Stimulated activated CD8-positive, alpha-beta memory T cell treated with anti-CD3 and anti-CD28 coated beads, Interleukin-7, amount 100 ng/mL, for 4 hours (primary cell): ENCODE results near the gene SIGLEC9.

Experiments used
- DNase-seq, 2 donors: peaks; one replicate each; pipeline ENCODE4 v3.0.0-alpha.2; 2020; ENCODE audit warnings: low read depth in 2 of 2

SIGLEC9 gene

DNA sequence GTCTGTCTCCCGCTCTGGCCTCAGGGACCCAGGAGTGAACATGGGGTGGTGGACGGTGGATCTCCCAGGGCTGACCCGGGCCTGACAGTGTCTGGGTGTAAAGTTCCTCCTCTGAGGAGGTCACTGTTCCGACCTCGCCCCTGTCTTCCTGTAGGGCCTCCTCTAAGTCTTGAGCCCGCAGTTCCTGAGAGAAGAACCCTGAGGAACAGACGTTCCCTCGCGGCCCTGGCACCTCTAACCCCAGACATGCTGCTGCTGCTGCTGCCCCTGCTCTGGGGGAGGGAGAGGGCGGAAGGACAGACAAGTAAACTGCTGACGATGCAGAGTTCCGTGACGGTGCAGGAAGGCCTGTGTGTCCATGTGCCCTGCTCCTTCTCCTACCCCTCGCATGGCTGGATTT lies at the start of gene SIGLEC9:
Gene SIGLEC9, plus strand, starts transcription at position 178 of the 400 bp plus-strand sequence. Its CDS starts 69 bp downstream, at position 247.
- no peak for DNase-seq

DNA sequence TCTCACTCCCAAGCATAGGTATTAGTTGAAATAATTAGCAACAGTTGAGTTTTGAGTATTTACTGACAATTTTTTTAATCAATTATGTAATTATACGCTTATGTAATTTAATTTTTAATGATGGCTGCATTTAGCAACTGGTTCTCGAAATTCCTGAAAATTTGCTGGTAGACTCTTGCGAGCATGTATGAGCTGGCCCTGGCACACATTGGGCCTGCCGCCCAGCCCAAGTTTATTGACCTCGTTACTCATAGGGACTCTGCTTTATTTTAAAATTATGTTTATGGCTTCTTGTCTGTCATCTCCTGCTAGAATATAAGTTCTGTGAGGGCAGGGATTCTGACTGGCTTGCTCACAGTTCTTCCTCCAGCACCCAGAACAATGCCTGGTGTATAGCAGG lies 48.7 kb upstream of the SIGLEC9 start:
- no peak for DNase-seq

DNA sequence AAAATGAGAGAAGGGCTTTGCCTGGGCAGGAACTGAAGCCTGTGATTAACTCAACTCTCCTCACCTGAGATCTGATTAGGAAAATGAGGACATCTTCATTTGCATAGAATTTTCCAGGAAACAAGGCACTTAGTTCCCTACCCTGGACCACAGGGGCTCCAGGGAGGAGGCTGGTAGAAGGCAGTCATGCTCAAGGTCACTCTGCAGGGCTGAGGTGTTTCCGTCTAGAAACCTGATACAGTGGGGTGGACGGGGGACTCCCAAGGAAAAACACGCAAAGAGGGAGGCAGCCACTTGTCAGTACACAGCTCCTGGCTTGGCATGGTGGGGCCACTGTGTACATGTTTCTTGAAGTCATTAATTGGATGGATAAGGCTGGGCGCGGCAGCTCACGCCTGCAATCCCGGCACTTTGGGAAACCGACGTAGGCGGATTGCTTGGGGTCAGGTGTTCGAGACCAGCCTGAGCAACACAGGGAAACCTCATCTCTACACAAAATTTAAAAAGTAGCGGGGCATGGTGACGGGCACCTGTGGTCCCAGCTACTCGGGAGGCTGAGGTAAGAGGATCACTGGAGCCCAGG lies 48.0 kb upstream of the SIGLEC9 start:
- DNase-seq: no peak

DNA sequence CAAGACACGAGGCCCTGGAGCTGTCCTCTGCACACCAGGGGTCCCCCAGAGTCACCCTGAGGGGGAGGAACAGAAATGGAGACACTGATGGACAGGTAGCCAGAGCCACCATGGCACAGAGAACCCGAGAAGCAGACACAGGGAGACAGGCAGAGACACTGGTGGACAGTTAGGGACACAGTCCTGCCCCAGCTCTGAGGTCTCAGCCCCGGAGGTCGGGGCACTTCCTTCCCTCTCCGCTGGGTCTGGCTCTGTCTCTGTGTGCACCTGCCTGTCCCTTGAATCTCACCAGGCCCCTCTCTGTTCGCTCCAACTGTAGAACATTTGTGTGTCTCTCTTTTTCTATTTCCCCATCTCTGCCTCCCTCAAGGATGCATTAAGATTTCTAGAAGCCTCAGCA lies 46.6 kb upstream of the SIGLEC9 start:
- no peak for DNase-seq

DNA sequence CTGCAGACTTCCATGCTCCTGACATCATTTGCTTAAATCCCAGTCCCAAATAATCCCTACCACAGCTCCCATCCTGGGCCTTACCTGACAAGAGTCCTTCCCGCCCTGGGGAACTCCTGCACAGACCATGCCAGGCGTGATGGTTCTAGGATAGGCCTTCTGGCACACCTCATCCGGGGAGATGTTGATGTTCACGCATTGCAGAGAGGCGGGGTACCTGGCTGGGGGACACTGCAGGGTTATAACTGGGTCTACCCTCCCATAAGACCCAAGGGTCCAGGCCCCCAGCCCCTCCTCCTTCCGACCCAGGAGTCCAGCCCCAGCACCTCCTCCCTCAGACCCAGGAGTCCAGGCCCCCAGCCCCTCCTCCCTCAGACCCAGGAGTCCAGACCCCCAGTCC lies 46.0 kb upstream of the SIGLEC9 start:
- DNase-seq: no peak

DNA sequence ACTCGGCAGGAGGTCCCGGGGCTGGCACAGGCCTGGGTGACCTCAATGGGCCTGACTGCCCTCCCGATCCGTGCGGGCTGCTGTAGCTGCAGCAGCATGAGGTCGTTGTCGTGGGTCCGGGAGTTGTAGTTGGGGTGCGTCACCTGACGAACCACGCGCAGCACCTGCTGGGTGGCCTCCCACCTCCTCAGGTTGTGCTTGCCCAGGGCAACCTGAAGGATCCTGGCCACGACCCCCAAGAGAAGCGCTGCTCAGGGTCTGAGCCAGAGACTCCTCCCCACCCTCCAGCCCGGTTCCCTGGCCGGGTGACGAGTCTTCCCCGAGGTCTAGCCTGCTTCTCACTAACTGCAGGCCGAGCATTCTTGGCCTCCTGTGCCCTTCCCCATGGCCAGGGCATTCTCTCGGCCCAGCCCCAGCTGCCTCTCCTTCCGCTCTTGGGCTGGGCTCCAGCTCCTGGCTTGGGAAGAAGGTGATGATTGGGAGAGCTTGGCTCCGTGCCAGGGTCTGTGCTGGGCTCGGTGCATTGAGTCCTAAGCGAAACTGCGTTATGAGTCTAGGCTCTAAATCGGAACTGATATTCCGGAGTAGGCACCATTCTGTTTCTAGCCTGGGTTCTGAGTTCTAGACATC lies 45.1 kb upstream of the SIGLEC9 start:
- DNase-seq: no peak

DNA sequence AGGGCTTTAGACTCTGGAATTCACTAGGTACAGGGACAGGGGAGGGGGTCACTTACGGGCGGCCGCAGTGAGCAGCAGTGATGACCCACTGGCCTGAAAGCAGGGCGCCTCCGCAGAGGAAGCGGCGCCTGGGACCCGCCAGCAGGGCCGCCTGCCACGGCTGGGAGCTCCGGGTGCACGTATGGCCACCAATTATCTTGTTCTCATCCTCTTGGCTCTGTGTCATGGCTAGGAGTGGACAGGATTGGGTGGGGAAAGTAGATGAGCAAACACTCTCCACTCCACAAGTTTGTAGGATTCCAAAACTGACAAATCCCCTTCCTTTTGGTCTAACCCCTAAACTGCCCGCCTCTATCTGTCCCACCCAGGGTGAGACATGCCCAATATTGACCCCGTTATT lies 43.2 kb upstream of the SIGLEC9 start:
- DNase-seq: no peak

DNA sequence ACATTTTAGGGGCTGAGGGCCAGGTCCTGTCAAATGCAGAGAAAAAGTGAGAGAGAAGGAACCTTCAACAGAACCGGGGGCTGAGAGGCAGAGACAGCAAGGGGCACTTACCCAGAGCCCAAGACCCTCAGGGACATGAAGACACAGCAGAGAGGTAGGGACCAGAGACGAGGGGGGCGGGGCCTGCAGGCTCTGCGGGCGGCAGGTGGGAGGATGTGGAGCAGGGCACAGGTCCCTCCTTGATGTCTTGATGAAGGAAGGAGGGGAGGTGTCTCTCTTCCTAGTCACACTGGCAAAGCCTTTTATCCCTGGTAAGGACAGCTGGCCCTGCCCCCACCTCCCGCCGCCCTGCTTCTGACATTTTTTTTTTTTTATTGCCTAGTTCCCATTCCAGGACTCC lies 42.1 kb upstream of the SIGLEC9 start, which contains the start of gene KLK14:
Gene KLK14, minus strand, starts transcription at position 277 of the 400 bp plus-strand sequence. Its CDS starts 273 bp downstream, at position 4.
- DNase-seq: no peak

DNA sequence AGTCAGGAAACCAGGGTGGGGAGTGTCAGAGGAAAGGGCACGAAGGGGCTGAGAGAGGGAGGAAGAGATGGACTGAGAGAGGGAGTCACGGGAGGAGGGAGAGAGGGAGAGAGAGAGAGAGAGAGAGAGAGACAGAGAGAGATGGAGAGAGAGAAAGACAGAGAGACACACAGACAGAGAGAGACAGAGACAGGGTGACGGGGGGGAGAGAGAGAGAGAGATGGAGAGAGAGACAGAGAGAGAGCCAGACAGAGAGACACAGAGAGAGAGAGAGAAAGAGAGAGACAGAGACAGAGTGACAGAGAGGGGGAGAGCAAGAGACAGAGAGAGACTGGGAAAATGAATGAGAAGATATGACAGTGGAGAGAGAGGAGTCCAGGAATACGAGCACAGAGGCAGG lies 41.5 kb upstream of the SIGLEC9 start:
- DNase-seq: no peak

DNA sequence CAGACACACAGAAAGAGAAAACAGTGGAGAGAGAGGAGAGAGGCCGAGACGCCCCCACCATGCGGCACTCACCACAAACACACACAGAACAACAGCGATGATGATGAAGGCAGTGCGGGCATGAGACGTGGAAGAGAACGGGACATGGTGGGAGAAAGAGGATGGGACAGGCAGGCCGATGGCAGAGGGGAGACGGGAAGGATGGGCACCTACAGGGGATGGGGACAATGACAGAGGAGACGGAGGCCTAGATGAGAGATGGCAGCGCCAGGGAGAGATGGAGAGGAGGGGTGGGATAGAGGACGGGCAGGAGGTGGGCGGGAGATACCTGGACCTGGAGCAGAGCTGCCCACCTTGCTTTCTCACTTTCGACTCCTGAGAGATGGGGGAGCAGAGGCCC lies 40.9 kb upstream of the SIGLEC9 start:
- no peak for DNase-seq

DNA sequence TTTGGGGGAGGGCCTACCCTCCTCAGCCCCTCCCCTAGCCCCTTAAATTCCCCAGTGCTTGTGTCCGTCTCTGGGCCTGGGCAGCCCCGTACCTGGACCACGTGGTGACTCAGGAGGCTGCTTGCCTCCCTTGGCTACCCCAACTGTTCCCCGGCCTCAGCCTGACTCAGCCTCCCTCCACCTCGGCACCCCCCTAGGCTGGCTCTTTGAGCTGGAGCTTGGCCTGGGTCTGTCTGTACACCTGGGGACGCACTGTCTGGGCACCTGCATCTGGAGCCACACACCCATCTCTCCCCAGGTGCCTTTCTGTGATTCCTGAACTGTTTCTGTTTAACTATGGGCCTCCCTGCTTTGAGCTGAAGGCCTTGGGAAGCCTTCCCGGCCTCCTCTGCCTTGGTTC lies 40.2 kb upstream of the SIGLEC9 start:
- no peak for DNase-seq

DNA sequence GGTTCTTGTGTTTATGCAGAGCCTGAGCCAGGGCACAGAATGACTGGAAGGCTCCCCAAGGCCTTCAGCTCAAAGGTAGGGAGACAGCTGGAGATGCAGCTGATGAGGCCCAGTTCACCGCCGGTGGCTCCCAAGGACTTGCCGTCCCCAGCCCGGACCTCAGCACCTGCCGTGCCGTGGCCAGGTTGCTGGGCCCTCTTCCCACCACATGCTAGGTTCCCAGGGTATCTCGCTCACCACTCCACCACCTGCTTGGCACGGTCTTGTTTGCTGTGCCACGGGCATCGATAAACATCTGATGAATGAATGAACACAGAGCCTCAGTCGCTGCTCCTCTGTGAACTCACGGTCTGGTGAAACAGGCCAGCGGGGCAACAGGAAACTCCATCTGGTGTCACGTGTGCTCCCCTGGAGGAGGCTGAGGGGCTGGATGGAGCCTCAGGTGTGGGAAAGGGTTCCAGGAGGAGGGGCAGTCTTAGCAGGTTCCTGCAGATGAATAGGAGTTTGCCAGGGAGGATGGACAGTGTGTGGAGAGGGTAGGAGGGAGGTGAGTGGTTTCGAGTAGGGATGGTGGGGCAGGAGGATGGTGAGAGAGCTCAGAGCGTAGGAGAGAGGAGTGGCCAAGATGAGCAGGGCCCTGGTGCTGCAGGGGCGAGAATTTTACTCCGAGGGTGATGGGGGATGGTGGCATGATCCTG lies 38.4 kb upstream of the SIGLEC9 start:
- DNase-seq: no peak

DNA sequence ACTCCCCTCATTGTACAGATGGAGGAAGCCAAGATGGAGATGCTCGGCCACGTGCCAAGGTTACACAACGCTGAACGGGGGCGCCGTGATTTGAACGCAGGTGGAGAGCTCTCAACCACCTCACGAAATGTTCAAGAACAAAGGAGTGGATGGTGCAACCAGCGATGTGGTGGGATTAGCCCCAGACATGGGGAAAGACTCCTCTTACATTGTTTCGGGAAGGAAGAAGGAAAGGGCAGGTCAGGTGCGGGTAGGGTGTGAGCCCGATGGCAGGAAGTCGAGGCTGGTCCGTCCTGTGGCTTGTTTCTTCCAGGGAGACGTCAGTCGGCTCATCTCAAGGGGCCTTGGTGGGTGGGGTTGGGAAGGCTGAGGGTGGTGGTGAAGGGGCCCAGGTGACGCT lies 34.9 kb upstream of the SIGLEC9 start:
- DNase-seq: no peak

DNA sequence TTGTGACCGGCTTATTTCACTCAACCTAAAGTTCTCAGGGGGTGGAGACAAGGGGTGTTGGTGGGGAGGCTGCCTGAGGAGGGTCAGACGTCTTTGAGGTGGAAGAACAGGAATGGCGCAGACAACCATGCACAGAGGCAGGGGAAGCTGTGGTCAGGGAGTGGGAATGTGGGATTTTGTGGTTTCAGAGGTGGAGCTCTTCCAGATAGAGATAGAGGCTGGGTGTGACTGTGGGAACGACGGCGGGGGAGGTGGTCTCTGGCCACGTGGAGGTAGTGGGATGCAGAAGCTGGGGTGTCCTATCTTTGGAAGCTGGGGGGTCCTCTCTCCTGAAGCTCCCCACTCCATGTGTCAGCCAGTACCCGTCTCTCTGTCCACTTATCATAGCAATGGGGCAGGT lies 34.2 kb upstream of the SIGLEC9 start:
- DNase-seq: no peak

DNA sequence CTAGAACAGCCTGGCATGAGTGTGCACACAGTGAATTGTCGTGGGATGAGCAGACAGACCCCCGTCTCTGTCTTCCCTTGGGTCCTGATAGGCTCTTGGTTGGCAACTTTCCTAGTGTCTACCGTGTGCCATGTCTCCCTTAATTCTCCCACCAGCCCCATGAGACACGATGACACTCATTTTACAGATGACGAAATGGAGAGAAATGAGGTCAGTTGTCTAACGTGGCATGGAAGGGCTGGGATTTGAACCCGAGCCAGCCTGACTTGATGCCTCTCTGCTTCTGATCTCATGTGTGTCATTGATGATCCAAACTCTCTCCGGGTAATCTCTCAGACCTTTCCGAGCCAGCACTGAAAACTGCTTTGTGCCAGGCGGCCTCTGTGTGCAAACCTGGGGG lies 33.6 kb upstream of the SIGLEC9 start:
- no peak for DNase-seq

DNA sequence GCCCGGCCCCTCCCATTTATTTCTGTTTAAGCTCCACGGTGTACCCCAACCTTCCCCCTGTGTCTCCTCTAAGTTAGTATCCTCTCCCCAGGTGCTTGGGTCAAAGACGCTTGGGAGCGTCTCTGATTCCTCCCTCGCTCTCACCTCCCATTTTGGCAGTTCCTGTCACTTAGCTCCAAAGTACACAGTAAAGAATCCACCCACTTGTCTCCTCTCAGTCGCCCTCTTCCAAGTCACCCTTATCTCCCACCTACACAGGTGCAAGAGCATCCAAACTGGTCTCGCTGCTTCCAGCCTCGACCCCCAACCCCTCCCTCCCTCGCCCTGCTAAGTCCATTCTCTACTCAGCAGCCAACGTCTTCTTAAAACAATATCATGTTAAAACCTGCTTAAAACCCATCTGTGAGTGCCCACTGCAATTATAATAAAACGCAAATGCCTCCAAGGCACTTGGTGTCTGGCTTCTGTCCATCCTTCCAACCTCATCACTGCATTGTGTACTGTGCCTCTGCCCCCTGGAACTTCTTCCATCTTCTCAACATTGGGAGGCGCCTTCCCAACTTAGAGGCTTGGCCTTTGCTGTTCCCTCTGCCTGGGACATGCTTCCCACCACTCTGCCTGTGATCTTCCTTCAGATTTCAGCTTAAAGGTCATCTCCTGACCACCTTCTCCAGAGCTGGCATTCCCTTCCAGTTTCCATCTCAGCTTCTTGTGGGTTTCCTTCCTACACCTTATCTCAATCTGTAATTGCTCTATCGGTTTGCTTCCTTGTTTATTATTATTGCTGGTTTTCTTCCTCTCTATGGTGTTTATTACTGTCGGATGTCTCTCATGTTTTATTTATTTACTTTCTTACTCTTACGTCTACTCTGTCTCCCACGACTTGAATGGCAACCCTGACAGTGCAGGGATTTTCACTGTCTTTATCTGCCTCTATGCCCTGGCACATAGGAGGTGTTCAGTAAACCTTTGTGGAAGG lies 32.5 kb upstream of the SIGLEC9 start:
- DNase-seq: no peak

DNA sequence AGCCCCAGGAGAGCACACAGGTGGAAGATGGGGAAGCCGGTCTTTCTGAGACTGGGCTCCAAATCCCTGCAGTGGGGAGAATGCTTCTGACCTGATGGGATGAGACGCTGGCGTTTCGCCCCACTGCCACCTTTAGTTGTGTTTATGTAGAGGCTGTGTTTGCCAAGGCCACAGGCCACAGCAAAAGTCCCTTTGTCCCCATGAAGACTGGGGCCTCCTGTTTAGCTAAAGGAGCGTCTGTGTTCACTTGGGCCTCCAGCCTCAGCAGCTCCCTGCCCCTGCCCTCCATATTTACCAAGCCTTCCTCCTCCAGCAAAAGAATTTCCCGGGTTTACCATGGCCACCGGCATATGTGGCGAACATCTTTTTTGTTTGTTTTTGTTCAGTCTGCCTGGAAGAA lies 31.6 kb upstream of the SIGLEC9 start:
- DNase-seq: no peak

DNA sequence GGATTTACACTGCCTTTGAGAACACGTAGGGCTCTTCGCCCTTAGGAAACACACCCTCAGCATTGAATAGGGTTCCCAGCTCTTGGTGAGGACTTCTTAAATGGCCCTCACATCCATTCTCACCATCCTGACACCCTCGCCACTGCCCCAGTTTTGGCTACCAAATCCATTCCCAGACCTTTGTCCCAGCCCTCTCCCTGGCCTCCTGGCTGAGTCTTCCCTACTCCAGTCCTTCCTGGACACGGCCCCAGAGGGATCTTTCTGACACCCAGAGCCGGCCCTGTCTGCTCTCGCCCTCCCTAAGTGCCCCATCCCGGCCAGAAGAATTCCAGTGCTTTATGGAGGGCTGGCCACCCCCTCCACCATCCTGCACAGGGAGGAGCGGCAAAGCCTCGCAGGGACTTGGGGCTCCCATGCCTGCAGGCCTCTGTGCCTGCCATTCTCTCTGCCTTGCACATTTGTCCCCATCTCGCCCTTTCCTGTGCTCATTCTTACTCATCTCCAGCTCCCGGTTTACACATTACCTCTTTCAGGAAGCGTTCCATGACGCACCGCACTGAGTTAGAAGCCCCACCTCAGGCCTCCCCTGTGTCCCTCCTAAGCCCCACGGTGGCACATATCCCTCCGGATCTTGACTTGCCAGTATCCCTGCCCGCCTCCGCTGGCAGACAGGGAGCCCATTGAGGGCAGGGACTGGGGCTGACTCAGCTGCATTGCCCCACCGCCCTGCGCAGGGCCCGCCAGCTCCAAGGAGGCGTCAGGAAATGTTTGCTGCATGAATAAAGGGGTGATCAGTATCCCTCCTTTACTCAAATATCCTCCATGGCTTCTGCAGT lies 31.0 kb upstream of the SIGLEC9 start:
- DNase-seq: no peak

DNA sequence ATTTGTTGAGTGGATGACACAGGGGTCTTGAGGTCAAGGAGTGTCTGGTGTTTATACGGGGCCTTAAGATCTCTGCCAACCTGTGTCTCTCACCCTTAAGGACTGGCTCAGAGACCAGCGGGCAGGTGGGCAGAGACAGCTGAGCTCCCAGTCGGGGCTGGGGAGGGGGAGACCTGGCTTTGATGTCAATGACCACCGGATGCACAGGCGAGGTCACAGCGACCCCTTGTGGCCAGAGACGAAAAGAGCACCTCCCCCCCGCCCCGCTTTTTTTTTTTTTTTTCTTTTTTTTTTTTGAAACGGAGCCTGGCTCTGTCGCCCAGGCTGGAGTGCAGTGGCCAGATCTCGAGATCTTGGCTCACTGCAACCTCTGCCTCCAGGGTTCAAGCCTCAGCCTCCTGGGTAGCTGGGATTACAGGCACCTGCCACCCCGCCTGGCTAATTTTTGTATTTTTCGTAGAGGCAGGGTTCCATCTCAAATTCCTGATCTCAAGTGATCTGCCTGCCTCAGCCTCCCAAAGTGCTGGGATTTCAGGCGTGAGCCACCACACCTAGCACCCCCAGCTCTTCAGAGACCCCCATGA lies 29.9 kb upstream of the SIGLEC9 start:
- DNase-seq: no peak

DNA sequence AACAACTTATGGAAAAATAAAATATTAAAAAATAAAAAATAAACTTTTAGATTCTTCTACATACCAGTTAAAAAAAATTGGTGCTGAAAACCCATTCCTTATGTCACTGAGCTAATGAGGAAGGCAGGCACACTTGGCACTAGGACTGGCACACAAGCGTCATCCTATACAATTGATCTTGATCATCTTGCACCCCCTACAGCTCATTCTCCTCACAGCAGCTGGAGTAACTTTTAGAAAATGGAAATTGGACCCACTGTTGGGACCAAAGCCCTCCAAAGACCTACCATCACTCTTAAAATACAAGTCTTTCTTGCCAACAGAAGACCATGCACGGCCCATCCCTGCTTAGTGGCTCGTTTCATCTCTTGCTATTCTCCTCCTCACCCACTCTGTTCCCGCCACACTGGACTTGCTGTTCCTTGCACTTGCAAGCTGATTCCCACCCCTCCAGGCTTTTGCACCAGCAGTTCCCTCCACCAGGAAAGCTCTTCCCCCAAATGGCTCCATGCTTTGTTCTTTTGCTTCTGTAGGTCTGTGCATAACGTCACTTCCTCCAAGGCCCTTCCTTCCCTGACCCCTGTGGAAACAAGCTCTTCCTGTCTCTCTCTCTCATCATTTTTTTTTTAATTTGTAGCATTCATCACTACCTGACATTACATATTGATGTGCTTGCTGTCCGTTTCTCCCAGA lies 28.1 kb upstream of the SIGLEC9 start:
- DNase-seq: no peak
